GM18502 (cell line): ENCODE results near the gene CFAP61.

ENCODE experiments used
- ATAC-seq: cut with Tn5 transposase; IDR thresholded peaks from one replicate; pipeline ENCODE4 v1.9.1; 2021; ENCODE audit warnings: mild to moderate bottlenecking; ENCODE audit not compliant: unreplicated experiment, poor library complexity

CFAP61 gene

GRCh38 chr20:20407891-20408805 lies 355.8 kb downstream of the CFAP61 start:
- no peak for ATAC-seq

GRCh38 chr20:20409331-20409730 lies 357.0 kb downstream of the CFAP61 start:
- no peak for ATAC-seq
